Uterine smooth muscle cell (primary cell): ENCODE results near the gene EMB. TPM values are rescaled to one million over a fixed set of nuclear protein-coding genes. Genes with fewer than 3 reads are reported as not detected.

Source experiments
- total RNA-seq: library from RNA; depleted of rRNA; stranded (reverse); fragments of >200 nt; gene quantifications from 2 replicates; pipeline ENCODE4 v1.2.3, GENCODE V29; 2014

Gene EMB
- 1.1 and 3.2 TPM in 2 replicates for total RNA-seq

GRCh38 chr5:50440651-50441492 lies at the start of gene EMB:
EMB (minus strand) TSS chr5:50441288; CDS start chr5:50441151, 137 bp downstream.

Other genes with a start within 250 kb of the EMB start
- gene PARP8, start 225.3 kb upstream of the EMB start, total RNA-seq = 8.7 and 11.1 TPM in 2 replicates